ENCODE measurements around the gene SLC41A3.

Gene SLC41A3

GRCh38 chr3:126056681-126057500, 27.0 kb downstream of the SLC41A3 start:
- H3K79me2 ChIP-seq (ENCODE audit: control insufficient read depth, insufficient read depth, low read length) = no peaks in the 10 kb centered on the region
- DNase-seq = no peak
- no peak overlapping the region for H2BK15ac ChIP-seq (replicated peaks; ENCODE audit: low read depth)
- no peaks in the 10 kb centered on the region for H3K36me3 ChIP-seq (ENCODE audit: control insufficient read depth, insufficient read depth, low read length)
- no peak overlapping the region for H3K9ac ChIP-seq (ENCODE audit: low read length)
- no peak overlapping the region for H3K23ac ChIP-seq (ENCODE audit: low read length)
- H3K27me3 ChIP-seq (ENCODE audit: insufficient read depth, low read length, poor library complexity) = no peaks in the 10 kb centered on the region
- no peak overlapping the region for H4K5ac ChIP-seq (ENCODE audit: low read length)
- H3K4me3 ChIP-seq (ENCODE audit: low read length) = no peak overlapping the region
- no peak overlapping the region for H3K4ac ChIP-seq (ENCODE audit: low read depth, low read length)
- H3K4me1 ChIP-seq (ENCODE audit: control insufficient read depth, low read depth, low read length) = no peaks in the 10 kb centered on the region
- no peak overlapping the region for H3K56ac ChIP-seq (ENCODE audit: low read length)
- H2AK5ac ChIP-seq (ENCODE audit: low read length) = no peak overlapping the region
- H3K18ac ChIP-seq (ENCODE audit: low read length) = no peak overlapping the region
- no peak overlapping the region for H4K8ac ChIP-seq (ENCODE audit: low read depth, low read length)
- no CpG with 5 or more reads among the region's 14 CpGs for WGBS (ENCODE audit: extremely low coverage, insufficient coverage, low lambda C conversion rate)
- no peak overlapping the region for H3K4me2 ChIP-seq (ENCODE audit: low read length)
- no peak overlapping the region for H3K27ac ChIP-seq (ENCODE audit: low read depth, low read length)
- H2BK5ac ChIP-seq (ENCODE audit: low read length) = no peak overlapping the region
- no peak overlapping the region for H2BK120ac ChIP-seq (ENCODE audit: low read depth, low read length)
- no peaks in the 10 kb centered on the region for H3K79me1 ChIP-seq (ENCODE audit: low read length)

GRCh38 chr3:126056088-126056487, 27.8 kb downstream of the SLC41A3 start:
- no peak overlapping the region for H3K9ac ChIP-seq (ENCODE audit: low read length)
- H3K4me3 ChIP-seq (ENCODE audit: low read length) = no peak overlapping the region
- no peak overlapping the region for H3K27ac ChIP-seq (ENCODE audit: low read depth, low read length)
- H3K79me1 ChIP-seq (ENCODE audit: low read length) = no peaks in the 10 kb centered on the region
- no peak overlapping the region for H3K4ac ChIP-seq (ENCODE audit: low read depth, low read length)
- H3K79me2 ChIP-seq (ENCODE audit: control insufficient read depth, insufficient read depth, low read length) = no peaks in the 10 kb centered on the region
- WGBS (ENCODE audit: extremely low coverage, insufficient coverage, low lambda C conversion rate) = no CpG with 5 or more reads among the region's 10 CpGs
- H3K4me2 ChIP-seq (ENCODE audit: low read length) = no peak overlapping the region
- H4K8ac ChIP-seq (ENCODE audit: low read depth, low read length) = no peak overlapping the region
- no peak for DNase-seq
- no peaks in the 10 kb centered on the region for H3K4me1 ChIP-seq (ENCODE audit: control insufficient read depth, low read depth, low read length)
- no peak overlapping the region for H3K18ac ChIP-seq (ENCODE audit: low read length)
- no peak overlapping the region for H2AK5ac ChIP-seq (ENCODE audit: low read length)
- no peak overlapping the region for H2BK15ac ChIP-seq (replicated peaks; ENCODE audit: low read depth)
- H3K36me3 ChIP-seq (ENCODE audit: control insufficient read depth, insufficient read depth, low read length) = no peaks in the 10 kb centered on the region
- H2BK120ac ChIP-seq (ENCODE audit: low read depth, low read length) = no peak overlapping the region
- no peak overlapping the region for H2BK5ac ChIP-seq (ENCODE audit: low read length)
- no peaks in the 10 kb centered on the region for H3K27me3 ChIP-seq (ENCODE audit: insufficient read depth, low read length, poor library complexity)
- H3K56ac ChIP-seq (ENCODE audit: low read length) = no peak overlapping the region
- no peak overlapping the region for H3K23ac ChIP-seq (ENCODE audit: low read length)
- no peak overlapping the region for H4K5ac ChIP-seq (ENCODE audit: low read length)

- Histone ChIP-seq H3K4me2 (ENCODE audit: low read length) (no peak overlapping the region), H3K4ac (ENCODE audit: low read depth, low read length) (no peak overlapping the region), H4K8ac (ENCODE audit: low read depth, low read length) (no peak overlapping the region), H3K79me2 (ENCODE audit: control insufficient read depth, insufficient read depth, low read length) (no peaks in the 10 kb centered on the region), H3K27me3 (ENCODE audit: insufficient read depth, low read length, poor library complexity) (no peaks in the 10 kb centered on the region), H3K36me3 (ENCODE audit: control insufficient read depth, insufficient read depth, low read length) (no peaks in the 10 kb centered on the region), H2BK120ac (ENCODE audit: low read depth, low read length) (no peak overlapping the region), H3K79me1 (ENCODE audit: low read length) (no peaks in the 10 kb centered on the region), H3K18ac (ENCODE audit: low read length) (no peak overlapping the region), H2BK5ac (ENCODE audit: low read length) (no peak overlapping the region), H4K5ac (ENCODE audit: low read length) (no peak overlapping the region), H3K27ac (ENCODE audit: low read depth, low read length) (no peak overlapping the region), H3K9ac (ENCODE audit: low read length) (no peak overlapping the region), H2BK15ac (replicated peaks; ENCODE audit: low read depth) (no peak overlapping the region), H3K56ac (ENCODE audit: low read length) (no peak overlapping the region), H3K23ac (ENCODE audit: low read length) (no peak overlapping the region), H2AK5ac (ENCODE audit: low read length) (no peak overlapping the region), H3K4me1 (ENCODE audit: control insufficient read depth, low read depth, low read length) (no peaks in the 10 kb centered on the region), H3K4me3 (ENCODE audit: low read length) (no peak overlapping the region)
- DNase-seq = no peak
- WGBS (ENCODE audit: extremely low coverage, insufficient coverage, low lambda C conversion rate) = no CpG with 5 or more reads among the region's 5 CpGs
These were observed 29.1 kb downstream of the SLC41A3 start for GRCh38 chr3:126054870-126055269.

- H3K27ac ChIP-seq (ENCODE audit: low read depth, low read length) = no peak overlapping the region
- no peak for DNase-seq
- H2BK5ac ChIP-seq (ENCODE audit: low read length) = no peak overlapping the region
- H3K23ac ChIP-seq (ENCODE audit: low read length) = no peak overlapping the region
- H3K36me3 ChIP-seq (ENCODE audit: control insufficient read depth, insufficient read depth, low read length) = no peaks in the 10 kb centered on the region
- no peak overlapping the region for H3K9ac ChIP-seq (ENCODE audit: low read length)
- H2AK5ac ChIP-seq (ENCODE audit: low read length) = no peak overlapping the region
- no peaks in the 10 kb centered on the region for H3K79me1 ChIP-seq (ENCODE audit: low read length)
- WGBS (ENCODE audit: extremely low coverage, insufficient coverage, low lambda C conversion rate) = no CpG with 5 or more reads among the region's 6 CpGs
- H3K56ac ChIP-seq (ENCODE audit: low read length) = no peak overlapping the region
- no peak overlapping the region for H3K4me2 ChIP-seq (ENCODE audit: low read length)
- H2BK15ac ChIP-seq (replicated peaks; ENCODE audit: low read depth) = no peak overlapping the region
- no peak overlapping the region for H3K18ac ChIP-seq (ENCODE audit: low read length)
- no peak overlapping the region for H4K5ac ChIP-seq (ENCODE audit: low read length)
- H3K4me1 ChIP-seq (ENCODE audit: control insufficient read depth, low read depth, low read length) = no peaks in the 10 kb centered on the region
- no peak overlapping the region for H2BK120ac ChIP-seq (ENCODE audit: low read depth, low read length)
- no peaks in the 10 kb centered on the region for H3K27me3 ChIP-seq (ENCODE audit: insufficient read depth, low read length, poor library complexity)
- H3K4me3 ChIP-seq (ENCODE audit: low read length) = no peak overlapping the region
- no peak overlapping the region for H3K4ac ChIP-seq (ENCODE audit: low read depth, low read length)
- H4K8ac ChIP-seq (ENCODE audit: low read depth, low read length) = no peak overlapping the region
- no peaks in the 10 kb centered on the region for H3K79me2 ChIP-seq (ENCODE audit: control insufficient read depth, insufficient read depth, low read length)
These were observed 29.9 kb downstream of the SLC41A3 start for GRCh38 chr3:126053949-126054569.

GRCh38 chr3:126053513-126053912, 30.4 kb downstream of the SLC41A3 start:
- no peak overlapping the region for H3K4me3 ChIP-seq (ENCODE audit: low read length)
- DNase-seq = no peak
- no peaks in the 10 kb centered on the region for H3K79me2 ChIP-seq (ENCODE audit: control insufficient read depth, insufficient read depth, low read length)
- no peak overlapping the region for H3K56ac ChIP-seq (ENCODE audit: low read length)
- no peak overlapping the region for H2AK5ac ChIP-seq (ENCODE audit: low read length)
- no peak overlapping the region for H2BK120ac ChIP-seq (ENCODE audit: low read depth, low read length)
- H3K4me2 ChIP-seq (ENCODE audit: low read length) = no peak overlapping the region
- no CpG with 5 or more reads among the region's 1 CpG for WGBS (ENCODE audit: extremely low coverage, insufficient coverage, low lambda C conversion rate)
- H3K4me1 ChIP-seq (ENCODE audit: control insufficient read depth, low read depth, low read length) = no peaks in the 10 kb centered on the region
- H3K4ac ChIP-seq (ENCODE audit: low read depth, low read length) = no peak overlapping the region
- H3K36me3 ChIP-seq (ENCODE audit: control insufficient read depth, insufficient read depth, low read length) = no peaks in the 10 kb centered on the region
- no peaks in the 10 kb centered on the region for H3K79me1 ChIP-seq (ENCODE audit: low read length)
- H3K27ac ChIP-seq (ENCODE audit: low read depth, low read length) = no peak overlapping the region
- H2BK5ac ChIP-seq (ENCODE audit: low read length) = no peak overlapping the region
- H3K9ac ChIP-seq (ENCODE audit: low read length) = no peak overlapping the region
- no peak overlapping the region for H2BK15ac ChIP-seq (replicated peaks; ENCODE audit: low read depth)
- no peaks in the 10 kb centered on the region for H3K27me3 ChIP-seq (ENCODE audit: insufficient read depth, low read length, poor library complexity)
- no peak overlapping the region for H3K18ac ChIP-seq (ENCODE audit: low read length)
- H3K23ac ChIP-seq (ENCODE audit: low read length) = no peak overlapping the region
- no peak overlapping the region for H4K8ac ChIP-seq (ENCODE audit: low read depth, low read length)
- H4K5ac ChIP-seq (ENCODE audit: low read length) = no peak overlapping the region

Measured in mesendoderm (in vitro differentiated cells).